HCT116 (cell line): ENCODE results near the gene CDH23. TPM values are rescaled to one million over a fixed set of nuclear protein-coding genes. Genes with fewer than 3 reads are reported as not detected.

Experiments
- ATAC-seq: fragments of 200-7000 bp; cut with Tn5 transposase; 2 replicates; pipeline ENCODE4 v1.9.1; 2020; ENCODE audit warnings: mild to moderate bottlenecking, moderate library complexity
- BruUV-seq: library from RNA; stranded (reverse); fragments of 400-500 nt; replicated peaks from 2 replicates; lab custom pipeline; 2021; lab: Mats Ljungman, UMichigan
- CTCF ChIA-PET: fragments of 300-600 bp; sonication (Branson Sonifier 250); formaldehyde crosslinking; loops from one replicate; lab custom pipeline; 2021; ENCODE audit warnings: antibody characterized with exemption; lab: Charles Lee
- POLR2A ChIA-PET: fragments of 300-600, 350-600 bp; sonication (Branson Sonifier 250); formaldehyde crosslinking; loops from one replicate; lab custom pipeline; 2021; ENCODE audit warnings: antibody characterized with exemption; lab: Charles Lee
- RAD21 ChIA-PET, 2 experiments: fragments of 300-600 bp; sonication (Branson Sonifier 250); formaldehyde crosslinking; loops; one replicate each; lab custom pipeline; 2023; ENCODE audit warnings: low total read pairs in 2 of 2; ENCODE audit not compliant: uncharacterized antibody in 2 of 2, unreplicated experiment in 2 of 2, low non-redundant PET in 1 of 2; lab: Charles Lee
- DNase-seq: peaks from one replicate; pipeline ENCODE4 v3.0.0-alpha.2; 2010; ENCODE audit warnings: low read depth, low spot score
- H2AFZ ChIP-seq: fragments of 200-600 bp; shearing (Covaris generic), sonication (generic); 2 replicates; pipeline ENCODE4 v1.6.1; 2017; ENCODE audit warnings: low read depth, mixed run types, mixed read lengths, antibody characterized with exemption, low read length; ENCODE audit not compliant: poor library complexity, severe bottlenecking
- H3K27ac ChIP-seq: 2 replicates; pipeline ENCODE4 v1.5.1; 2012; ENCODE audit warnings: low read depth, low read length
- H3K27me3 ChIP-seq: fragments of 200-600 bp; sonication (generic); 2 replicates; pipeline ENCODE4 v1.6.1; 2016; ENCODE audit warnings: mixed run types, low read length, mixed read lengths; ENCODE audit not compliant: insufficient read depth
- H3K36me3 ChIP-seq, 2 experiments: fragments of 200-500 bp in 1 of 2; fragments of 200-600 bp in 1 of 2; sonication (Bioruptor generic) in 1 of 2; sonication (generic) in 1 of 2; 2 replicates each; pipeline versions ENCODE4 v1.5.1 to v1.6.1; 2014 to 2016; ENCODE audit warnings: low read length in 2 of 2, inconsistent platforms in 1 of 2, mixed read lengths in 1 of 2, mixed run types in 1 of 2; ENCODE audit not compliant: insufficient read depth in 2 of 2, control insufficient read depth in 1 of 2
- H3K4me1 ChIP-seq, 2 experiments: fragments of 200-600 bp in 1 of 2; sonication (generic) in 1 of 2; 2 replicates each; pipeline versions ENCODE4 v1.5.1 to v1.6.1; 2012 to 2017; ENCODE audit warnings: low read length in 2 of 2, inconsistent platforms in 1 of 2, mild to moderate bottlenecking in 1 of 2, mixed read lengths in 1 of 2, mixed run types in 1 of 2, moderate library complexity in 1 of 2; ENCODE audit not compliant: insufficient read depth in 2 of 2, control insufficient read depth in 1 of 2
- H3K4me2 ChIP-seq: fragments of 200-600 bp; sonication (generic); 2 replicates; pipeline ENCODE4 v1.6.1; 2017; ENCODE audit warnings: mixed run types, low read length, mixed read lengths
- H3K4me3 ChIP-seq, 2 experiments: fragments of 200-600 bp in 1 of 2; sonication (generic) in 1 of 2; replicated peaks in 1 of 2; 2 replicates each; pipeline ENCODE4 v1.5.1; 2011 to 2016; ENCODE audit warnings: low read length in 2 of 2, control low read depth in 1 of 2, low read depth in 1 of 2, mild to moderate bottlenecking in 1 of 2, mixed read lengths in 1 of 2, mixed run types in 1 of 2
- H3K79me2 ChIP-seq: fragments of 200-600 bp; sonication (generic); 2 replicates; pipeline ENCODE4 v1.6.1; 2017; ENCODE audit warnings: mild to moderate bottlenecking, mixed run types, low read length, moderate library complexity, mixed read lengths; ENCODE audit not compliant: insufficient read depth
- H3K9ac ChIP-seq: fragments of 200-600 bp; sonication (generic); 2 replicates; pipeline ENCODE4 v1.6.1; 2016; ENCODE audit warnings: low read length, mixed read lengths
- H3K9me2 ChIP-seq: fragments of 200-600 bp; sonication (generic), shearing (Covaris generic); 2 replicates; pipeline ENCODE4 v1.6.1; 2017; ENCODE audit warnings: mixed run types, mild to moderate bottlenecking, moderate library complexity; ENCODE audit not compliant: insufficient read depth
- H3K9me3 ChIP-seq, 2 experiments: fragments of 200-500 bp in 1 of 2; fragments of 200-600 bp in 1 of 2; sonication (Bioruptor generic) in 1 of 2; sonication (generic) in 1 of 2; 2 replicates each; pipeline ENCODE4 v1.6.1; 2014 to 2017; ENCODE audit warnings: low read length in 2 of 2, mixed read lengths in 2 of 2, inconsistent platforms in 1 of 2, low read depth in 1 of 2, mild to moderate bottlenecking in 1 of 2, mixed run types in 1 of 2, moderate library complexity in 1 of 2; ENCODE audit not compliant: control insufficient read depth in 1 of 2, insufficient read depth in 1 of 2
- H4K20me1 ChIP-seq: fragments of 200-600 bp; sonication (generic), shearing (Covaris generic); 2 replicates; pipeline ENCODE4 v1.6.1; 2017; ENCODE audit warnings: mixed run types, mild to moderate bottlenecking, moderate library complexity; ENCODE audit not compliant: insufficient read depth
- EZH2 ChIP-seq: fragments of 200-600 bp; sonication (generic); IDR thresholded peaks from 2 replicates; pipeline ENCODE4 v1.6.1; 2017; ENCODE audit warnings: antibody characterized with exemption, mixed run types
- POLR2AphosphoS5 ChIP-seq: IDR thresholded peaks from 2 replicates; pipeline ENCODE4 v1.6.1; 2011; ENCODE audit warnings: mild to moderate bottlenecking, low read depth, low read length, moderate library complexity
- TCF7L2 ChIP-seq: IDR thresholded peaks from 2 replicates; pipeline ENCODE4 v1.7.0; 2011; ENCODE audit warnings: borderline replicate concordance, inconsistent platforms; ENCODE audit not compliant: insufficient read depth, insufficient read length; ENCODE audit errors: extremely low read depth
- YY1 ChIP-seq: IDR thresholded peaks from 2 replicates; pipeline ENCODE4 v1.6.1; 2011; ENCODE audit warnings: low read length, low read depth, moderate library complexity, mild to moderate bottlenecking; ENCODE audit not compliant: insufficient replicate concordance; ENCODE audit errors: extremely low read depth
- intact Hi-C: fragments of 100-400 bp; cut with micrococcal nuclease; formaldehyde crosslinking; loops from 2 replicates; pipeline ENCODE4 v1.10.0; 2022
- total RNA-seq: library from RNA; stranded (reverse); gene quantifications from one replicate; pipeline ENCODE4 v1.2.1, GENCODE V29; 2021; ENCODE audit not compliant: unreplicated experiment

The CDH23 gene
- total RNA-seq, 1 experiment from 2014 or later = not detected

DNA sequence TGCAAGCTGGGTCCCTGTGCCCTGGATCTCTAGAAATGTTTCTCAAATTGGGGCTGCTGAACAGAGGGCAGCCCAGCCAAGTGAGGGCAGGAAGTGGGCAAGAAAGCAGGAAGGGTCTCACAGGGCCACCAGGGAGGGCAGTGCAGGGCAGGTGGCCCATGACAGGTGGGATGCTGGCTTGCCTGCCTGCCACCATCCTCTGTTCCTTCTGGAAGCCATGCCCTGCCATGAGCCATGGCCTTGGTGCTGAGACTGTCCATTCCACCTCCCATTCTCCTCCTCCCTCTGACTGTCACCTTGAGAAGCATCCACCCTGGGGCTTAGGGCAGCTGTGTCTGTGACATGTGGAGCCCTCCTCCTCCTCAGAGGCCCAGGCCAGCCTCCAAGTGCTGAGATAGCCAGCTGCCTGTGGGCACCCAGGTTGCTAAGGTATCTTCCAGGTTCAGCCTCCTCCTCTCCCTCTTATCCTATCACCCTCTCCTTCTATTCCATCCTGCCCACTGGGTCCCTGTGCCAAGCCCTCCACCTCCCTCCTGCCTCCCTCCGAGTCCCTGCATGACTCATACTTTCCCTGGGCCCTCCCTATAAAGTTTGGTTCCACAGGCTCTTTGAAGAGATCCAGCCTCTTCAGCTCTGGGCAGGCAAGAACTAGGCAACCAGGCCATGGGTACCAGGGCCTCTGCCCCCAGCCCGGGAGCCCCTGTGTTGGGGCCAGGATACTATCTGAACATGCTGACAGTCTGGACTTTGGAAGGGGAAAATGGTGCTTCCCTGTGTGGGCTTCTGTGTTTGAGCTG lies 375.3 kb downstream of the CDH23 start:
- peak; percentile 58 for ATAC-seq
- intact Hi-C loops = loop anchor here (5.0 kb wide), 1 partner anchor 75 kb away; no protein-coding TSS in a partner anchor
- ChIA-PET POLR2A (no interaction called here), RAD21 (interaction anchor here (1.6 to 1.9 kb wide), 2 partner anchors 64 to 75 kb away, joined by 6 read pairs; no protein-coding TSS in a partner anchor), CTCF (interaction anchor here (0.9 to 3.8 kb wide), 3 partner anchors 57 to 75 kb away, joined by 3 to 14 read pairs (median 4); no protein-coding TSS in a partner anchor)
- Histone ChIP-seq H3K4me1 (peaks cover 58 to 83% of the 10 kb centered on the region in 2 experiments), H3K4me3 (peak overlapping the region; percentile 61 to 79), H3K9me2 (no peaks in the 10 kb centered on the region), H3K9ac (peak overlapping the region; percentile 74), H3K27me3 (no peaks in the 10 kb centered on the region), H2AFZ (no peak overlapping the region), H3K4me2 (peak overlapping the region; percentile 99), H3K9me3 (no peaks in the 10 kb centered on the region), H3K79me2 (no peaks in the 10 kb centered on the region), H3K27ac (peak overlapping the region; percentile 63), H3K36me3 (no peaks in the 10 kb centered on the region), H4K20me1 (no peaks in the 10 kb centered on the region)
- BruUV-seq = no TSS peak
- peak; percentile 79 for DNase-seq
- TF ChIP-seq YY1 (no peak), TCF7L2 (peak; percentile 61), POLR2AphosphoS5 (peak; percentile 40; the same call in 1 of the 2 replicates)

DNA sequence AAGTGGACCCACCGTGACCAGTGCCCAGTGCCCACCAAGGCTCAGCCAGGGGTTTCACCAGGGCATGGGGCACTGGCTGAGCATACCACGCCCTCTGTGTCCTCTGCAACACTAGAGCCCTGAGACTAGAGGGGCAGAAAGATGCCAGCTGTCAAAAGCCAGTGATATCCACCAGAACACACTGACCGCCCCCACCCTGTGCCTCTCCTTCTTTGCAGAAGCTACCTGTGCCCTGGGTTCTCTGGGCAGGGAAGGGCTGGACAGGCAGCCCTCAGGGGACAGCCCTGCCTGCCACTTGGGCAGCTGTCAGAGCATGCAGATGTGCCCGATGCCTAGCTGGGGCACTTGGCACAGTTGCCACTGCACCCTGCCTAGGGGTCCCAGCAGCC lies 376.1 kb downstream of the CDH23 start:
- ChIA-PET CTCF (interaction anchor here (0.8 to 3.8 kb wide), 11 partner anchors 9 to 123 kb away, joined by 3 to 14 read pairs (median 3); partner anchors contain the start of gene PSAP), POLR2A (interaction anchor here (0.7 to 1.4 kb wide), 4 partner anchors 8 to 15 kb away, joined by 3 read pairs; no protein-coding TSS in a partner anchor), RAD21 (interaction anchor here (1.6 to 1.9 kb wide), 2 partner anchors 65 to 76 kb away, joined by 6 read pairs; no protein-coding TSS in a partner anchor)
- Histone ChIP-seq H3K4me3 (peak overlapping the region; percentile 61 to 79), H2AFZ (no peak overlapping the region), H4K20me1 (no peaks in the 10 kb centered on the region), H3K27me3 (no peaks in the 10 kb centered on the region), H3K36me3 (no peaks in the 10 kb centered on the region), H3K79me2 (no peaks in the 10 kb centered on the region), H3K9me3 (peaks cover 0 to 5% of the 10 kb centered on the region in 2 experiments; a peak in 1 of 4 replicates), H3K9me2 (no peaks in the 10 kb centered on the region), H3K4me1 (peaks cover 50 to 75% of the 10 kb centered on the region in 2 experiments), H3K27ac (peak overlapping the region; percentile 63), H3K9ac (peak overlapping the region; percentile 74), H3K4me2 (peak overlapping the region; percentile 99)
- intact Hi-C loops = loop anchor here (5.0 kb wide), 1 partner anchor 76 kb away; no protein-coding TSS in a partner anchor
- no peak for TF ChIP-seq EZH2
- no peak for DNase-seq
- BruUV-seq = no TSS peak
- ATAC-seq = peak; percentile 13
